ENCODE results near the gene NCAPG. TPM values are rescaled to one million over a fixed set of nuclear protein-coding genes. Genes with fewer than 3 reads are reported as not detected.

The NCAPG gene, protein sequence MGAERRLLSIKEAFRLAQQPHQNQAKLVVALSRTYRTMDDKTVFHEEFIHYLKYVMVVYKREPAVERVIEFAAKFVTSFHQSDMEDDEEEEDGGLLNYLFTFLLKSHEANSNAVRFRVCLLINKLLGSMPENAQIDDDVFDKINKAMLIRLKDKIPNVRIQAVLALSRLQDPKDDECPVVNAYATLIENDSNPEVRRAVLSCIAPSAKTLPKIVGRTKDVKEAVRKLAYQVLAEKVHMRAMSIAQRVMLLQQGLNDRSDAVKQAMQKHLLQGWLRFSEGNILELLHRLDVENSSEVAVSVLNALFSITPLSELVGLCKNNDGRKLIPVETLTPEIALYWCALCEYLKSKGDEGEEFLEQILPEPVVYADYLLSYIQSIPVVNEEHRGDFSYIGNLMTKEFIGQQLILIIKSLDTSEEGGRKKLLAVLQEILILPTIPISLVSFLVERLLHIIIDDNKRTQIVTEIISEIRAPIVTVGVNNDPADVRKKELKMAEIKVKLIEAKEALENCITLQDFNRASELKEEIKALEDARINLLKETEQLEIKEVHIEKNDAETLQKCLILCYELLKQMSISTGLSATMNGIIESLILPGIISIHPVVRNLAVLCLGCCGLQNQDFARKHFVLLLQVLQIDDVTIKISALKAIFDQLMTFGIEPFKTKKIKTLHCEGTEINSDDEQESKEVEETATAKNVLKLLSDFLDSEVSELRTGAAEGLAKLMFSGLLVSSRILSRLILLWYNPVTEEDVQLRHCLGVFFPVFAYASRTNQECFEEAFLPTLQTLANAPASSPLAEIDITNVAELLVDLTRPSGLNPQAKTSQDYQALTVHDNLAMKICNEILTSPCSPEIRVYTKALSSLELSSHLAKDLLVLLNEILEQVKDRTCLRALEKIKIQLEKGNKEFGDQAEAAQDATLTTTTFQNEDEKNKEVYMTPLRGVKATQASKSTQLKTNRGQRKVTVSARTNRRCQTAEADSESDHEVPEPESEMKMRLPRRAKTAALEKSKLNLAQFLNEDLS
- 11.8 and 46.0 TPM in 2 replicates for total RNA-seq (ENCODE audit: low replicate concordance)
- long read RNA-seq, full-length matches to known transcripts = 31 of 101 reads
- long read RNA-seq, partial matches to known transcripts = 59 of 101 reads
- long read RNA-seq, other reads (novel, unspliced or antisense) = 11 of 101 reads

DNA sequence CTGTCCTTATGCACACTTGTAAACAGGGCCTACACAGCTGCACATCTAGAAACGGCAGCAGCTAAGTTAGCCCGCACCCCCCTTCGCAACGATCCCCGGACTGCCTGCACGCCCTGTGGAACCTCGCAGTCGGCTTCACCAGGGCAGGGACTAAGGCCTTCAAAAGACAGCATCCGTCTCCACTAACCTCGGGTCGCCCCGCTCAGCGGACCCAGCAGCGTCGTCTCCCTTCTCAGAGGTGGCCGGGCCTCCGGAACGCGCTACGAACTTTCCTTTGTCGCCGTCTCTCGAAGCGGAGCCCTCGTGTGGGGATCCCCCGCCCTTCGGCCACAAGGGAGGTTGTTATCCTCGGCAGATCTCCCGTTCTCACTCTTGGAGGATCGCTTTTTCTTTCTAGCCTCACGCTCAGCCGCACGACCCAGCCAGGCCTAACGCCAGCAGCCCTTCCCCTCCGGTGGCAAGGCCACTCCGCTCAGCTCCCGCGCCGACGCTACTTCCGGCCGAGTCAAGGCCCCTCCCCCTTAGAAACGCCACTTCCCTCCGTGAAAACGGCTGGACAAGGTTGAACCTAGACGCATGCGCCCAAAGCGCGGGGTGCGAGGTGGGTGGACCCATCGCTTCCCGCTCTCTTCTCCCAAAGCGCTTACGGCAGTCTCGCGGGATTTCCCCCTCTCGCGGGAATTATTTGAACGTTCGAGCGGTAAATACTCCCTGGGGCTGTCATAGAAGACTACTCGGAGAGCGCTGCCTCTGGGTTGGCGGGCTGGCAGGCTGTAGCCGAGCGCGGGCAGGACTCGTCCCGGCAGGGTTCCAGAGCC, at the start of gene NCAPG, which contains the start of gene DCAF16:
Gene NCAPG, plus strand, starts transcription at position 720 of the 818 bp plus-strand sequence. CDS start 99 bp downstream, outside the sequence.
Gene DCAF16, minus strand, starts transcription at position 498 of the 818 bp plus-strand sequence. CDS start 6,616 bp downstream, outside the sequence.
- H3K4me1 Mint-ChIP-seq (ENCODE audit: unreplicated experiment) = peaks cover 30% of the 10 kb centered on the region
- peak; percentile 99 for DNase-seq (ENCODE audit: extremely low spot score, unreplicated experiment)
- peak within 1 kb of the TSS; percentile 98 for H3K4me3 Mint-ChIP-seq
- H3K36me3 Mint-ChIP-seq = peaks cover 17% of the 10 kb centered on the region
- no peaks in the 10 kb centered on the region for H3K9me3 Mint-ChIP-seq
- TF ChIP-seq, protein P1, sequence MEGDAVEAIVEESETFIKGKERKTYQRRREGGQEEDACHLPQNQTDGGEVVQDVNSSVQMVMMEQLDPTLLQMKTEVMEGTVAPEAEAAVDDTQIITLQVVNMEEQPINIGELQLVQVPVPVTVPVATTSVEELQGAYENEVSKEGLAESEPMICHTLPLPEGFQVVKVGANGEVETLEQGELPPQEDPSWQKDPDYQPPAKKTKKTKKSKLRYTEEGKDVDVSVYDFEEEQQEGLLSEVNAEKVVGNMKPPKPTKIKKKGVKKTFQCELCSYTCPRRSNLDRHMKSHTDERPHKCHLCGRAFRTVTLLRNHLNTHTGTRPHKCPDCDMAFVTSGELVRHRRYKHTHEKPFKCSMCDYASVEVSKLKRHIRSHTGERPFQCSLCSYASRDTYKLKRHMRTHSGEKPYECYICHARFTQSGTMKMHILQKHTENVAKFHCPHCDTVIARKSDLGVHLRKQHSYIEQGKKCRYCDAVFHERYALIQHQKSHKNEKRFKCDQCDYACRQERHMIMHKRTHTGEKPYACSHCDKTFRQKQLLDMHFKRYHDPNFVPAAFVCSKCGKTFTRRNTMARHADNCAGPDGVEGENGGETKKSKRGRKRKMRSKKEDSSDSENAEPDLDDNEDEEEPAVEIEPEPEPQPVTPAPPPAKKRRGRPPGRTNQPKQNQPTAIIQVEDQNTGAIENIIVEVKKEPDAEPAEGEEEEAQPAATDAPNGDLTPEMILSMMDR (conservative IDR thresholded peaks at IDR 0.05) = no peak
- H3K27me3 Mint-ChIP-seq = no peaks in the 10 kb centered on the region
- peak within 1 kb of the TSS; percentile 99 for H3K27ac Mint-ChIP-seq

DNA sequence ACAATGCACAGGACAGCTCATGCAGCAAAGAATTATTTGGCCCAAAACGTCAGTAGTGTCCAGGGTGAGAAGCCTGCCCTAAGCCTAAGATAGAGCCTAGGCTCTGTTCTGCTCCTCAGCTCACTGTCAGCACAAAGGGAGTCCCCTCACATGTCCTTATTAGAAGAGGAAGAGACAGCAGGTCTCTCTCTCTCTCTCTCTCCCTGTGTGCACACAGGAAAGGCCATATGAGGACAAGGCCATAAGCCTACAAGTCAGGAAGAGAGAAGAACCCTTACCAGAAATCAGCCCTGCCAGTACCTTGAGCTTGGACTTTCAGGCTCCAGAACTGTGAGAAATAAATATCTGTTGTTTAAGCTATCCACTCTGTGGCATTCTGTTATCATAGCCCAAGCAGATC, 49.7 kb upstream of the NCAPG start:
- no peak for DNase-seq (ENCODE audit: extremely low spot score, unreplicated experiment)
- H3K4me3 Mint-ChIP-seq = no peak overlapping the region
- no peaks in the 10 kb centered on the region for H3K36me3 Mint-ChIP-seq
- peaks cover 7% of the 10 kb centered on the region for H3K27me3 Mint-ChIP-seq
- H3K27ac Mint-ChIP-seq = no peak overlapping the region
- TF ChIP-seq, protein P1 (conservative IDR thresholded peaks at IDR 0.05) = no peak
- H3K9me3 Mint-ChIP-seq = peaks cover 5% of the 10 kb centered on the region
- H3K4me1 Mint-ChIP-seq (ENCODE audit: unreplicated experiment) = no peaks in the 10 kb centered on the region

DNA sequence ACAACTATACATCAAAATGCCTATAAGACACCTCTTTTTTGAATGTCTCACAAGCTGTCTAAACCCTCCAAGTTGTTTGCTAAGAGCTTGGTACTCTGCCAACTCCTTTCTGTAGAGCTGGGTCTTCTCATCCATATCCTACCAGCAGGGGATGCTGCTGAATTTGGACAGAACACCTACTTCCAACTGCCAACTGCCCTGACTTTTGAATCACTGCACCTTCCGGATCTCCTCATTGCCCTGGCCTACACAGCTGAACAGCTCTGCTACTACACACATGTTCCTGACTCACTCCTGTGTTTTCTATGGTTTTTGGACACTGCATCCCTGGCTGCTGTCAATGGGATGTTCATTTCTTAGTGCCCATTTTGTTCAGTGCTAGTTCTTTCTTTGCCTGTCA, 48.1 kb upstream of the NCAPG start:
- Mint-ChIP-seq H3K4me3 (no peak overlapping the region), H3K27me3 (peaks cover 7% of the 10 kb centered on the region), H3K27ac (no peak overlapping the region), H3K9me3 (peaks cover 5% of the 10 kb centered on the region), H3K4me1 (ENCODE audit: unreplicated experiment) (no peaks in the 10 kb centered on the region), H3K36me3 (no peaks in the 10 kb centered on the region)
- TF ChIP-seq, protein P1 (conservative IDR thresholded peaks at IDR 0.05) = peak; percentile 21
- no peak for DNase-seq (ENCODE audit: extremely low spot score, unreplicated experiment)

DNA sequence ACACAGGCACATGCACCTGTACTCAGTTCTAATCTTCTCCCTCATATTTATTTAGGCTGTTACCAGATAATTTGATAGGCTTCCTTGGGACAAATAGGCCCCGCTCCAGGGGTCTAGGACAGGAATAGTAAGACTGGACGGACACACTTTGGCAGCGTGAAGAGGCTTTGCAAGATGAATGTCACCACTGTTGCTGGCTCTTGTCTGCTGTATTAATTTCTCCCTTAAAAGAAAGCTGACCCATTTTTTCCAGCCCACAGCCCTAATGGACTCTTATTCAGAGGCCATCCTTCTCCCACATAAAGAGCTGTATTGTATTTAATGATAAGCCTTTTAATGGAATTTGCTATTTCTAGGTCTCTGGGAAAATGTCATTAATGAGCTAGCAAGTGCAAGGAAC, 47.4 kb upstream of the NCAPG start:
- Mint-ChIP-seq H3K4me3 (no peak overlapping the region), H3K27me3 (peaks cover 4% of the 10 kb centered on the region), H3K36me3 (no peaks in the 10 kb centered on the region), H3K27ac (no peak overlapping the region), H3K9me3 (peaks cover 5% of the 10 kb centered on the region), H3K4me1 (ENCODE audit: unreplicated experiment) (no peaks in the 10 kb centered on the region)
- no peak for DNase-seq (ENCODE audit: extremely low spot score, unreplicated experiment)
- TF ChIP-seq, protein P1 (conservative IDR thresholded peaks at IDR 0.05) = no peak
